HCT116 (cell line): ENCODE data around the gene CDH1. TPM values are rescaled to one million over a fixed set of nuclear protein-coding genes. Genes with fewer than 3 reads are reported as not detected.

ENCODE experiments used
- ATAC-seq: fragments of 200-7000 bp; cut with Tn5 transposase; 2 replicates; pipeline ENCODE4 v1.9.1; 2020; ENCODE audit warnings: mild to moderate bottlenecking, moderate library complexity
- BruUV-seq: library from RNA; stranded (reverse); fragments of 400-500 nt; replicated peaks from 2 replicates; lab custom pipeline; 2021; lab: Mats Ljungman, UMichigan
- CTCF ChIA-PET: fragments of 300-600 bp; sonication (Branson Sonifier 250); formaldehyde crosslinking; loops from one replicate; lab custom pipeline; 2021; ENCODE audit warnings: antibody characterized with exemption; lab: Charles Lee
- POLR2A ChIA-PET: fragments of 300-600, 350-600 bp; sonication (Branson Sonifier 250); formaldehyde crosslinking; loops from one replicate; lab custom pipeline; 2021; ENCODE audit warnings: antibody characterized with exemption; lab: Charles Lee
- RAD21 ChIA-PET, 2 experiments: fragments of 300-600 bp; sonication (Branson Sonifier 250); formaldehyde crosslinking; loops; one replicate each; lab custom pipeline; 2023; ENCODE audit warnings: low total read pairs in 2 of 2; ENCODE audit not compliant: uncharacterized antibody in 2 of 2, unreplicated experiment in 2 of 2, low non-redundant PET in 1 of 2; lab: Charles Lee
- DNase-seq: peaks from one replicate; pipeline ENCODE4 v3.0.0-alpha.2; 2010; ENCODE audit warnings: low read depth, low spot score
- H2AFZ ChIP-seq: fragments of 200-600 bp; shearing (Covaris generic), sonication (generic); 2 replicates; pipeline ENCODE4 v1.6.1; 2017; ENCODE audit warnings: low read depth, mixed run types, mixed read lengths, antibody characterized with exemption, low read length; ENCODE audit not compliant: poor library complexity, severe bottlenecking
- H3K27ac ChIP-seq: 2 replicates; pipeline ENCODE4 v1.5.1; 2012; ENCODE audit warnings: low read depth, low read length
- H3K27me3 ChIP-seq: fragments of 200-600 bp; sonication (generic); 2 replicates; pipeline ENCODE4 v1.6.1; 2016; ENCODE audit warnings: mixed run types, low read length, mixed read lengths; ENCODE audit not compliant: insufficient read depth
- H3K36me3 ChIP-seq, 2 experiments: fragments of 200-500 bp in 1 of 2; fragments of 200-600 bp in 1 of 2; sonication (Bioruptor generic) in 1 of 2; sonication (generic) in 1 of 2; 2 replicates each; pipeline versions ENCODE4 v1.5.1 to v1.6.1; 2014 to 2016; ENCODE audit warnings: low read length in 2 of 2, inconsistent platforms in 1 of 2, mixed read lengths in 1 of 2, mixed run types in 1 of 2; ENCODE audit not compliant: insufficient read depth in 2 of 2, control insufficient read depth in 1 of 2
- H3K4me1 ChIP-seq, 2 experiments: fragments of 200-600 bp in 1 of 2; sonication (generic) in 1 of 2; 2 replicates each; pipeline versions ENCODE4 v1.5.1 to v1.6.1; 2012 to 2017; ENCODE audit warnings: low read length in 2 of 2, inconsistent platforms in 1 of 2, mild to moderate bottlenecking in 1 of 2, mixed read lengths in 1 of 2, mixed run types in 1 of 2, moderate library complexity in 1 of 2; ENCODE audit not compliant: insufficient read depth in 2 of 2, control insufficient read depth in 1 of 2
- H3K4me2 ChIP-seq: fragments of 200-600 bp; sonication (generic); 2 replicates; pipeline ENCODE4 v1.6.1; 2017; ENCODE audit warnings: mixed run types, low read length, mixed read lengths
- H3K4me3 ChIP-seq, 2 experiments: fragments of 200-600 bp in 1 of 2; sonication (generic) in 1 of 2; replicated peaks in 1 of 2; 2 replicates each; pipeline ENCODE4 v1.5.1; 2011 to 2016; ENCODE audit warnings: low read length in 2 of 2, control low read depth in 1 of 2, low read depth in 1 of 2, mild to moderate bottlenecking in 1 of 2, mixed read lengths in 1 of 2, mixed run types in 1 of 2
- H3K79me2 ChIP-seq: fragments of 200-600 bp; sonication (generic); 2 replicates; pipeline ENCODE4 v1.6.1; 2017; ENCODE audit warnings: mild to moderate bottlenecking, mixed run types, low read length, moderate library complexity, mixed read lengths; ENCODE audit not compliant: insufficient read depth
- H3K9ac ChIP-seq: fragments of 200-600 bp; sonication (generic); 2 replicates; pipeline ENCODE4 v1.6.1; 2016; ENCODE audit warnings: low read length, mixed read lengths
- H3K9me2 ChIP-seq: fragments of 200-600 bp; sonication (generic), shearing (Covaris generic); 2 replicates; pipeline ENCODE4 v1.6.1; 2017; ENCODE audit warnings: mixed run types, mild to moderate bottlenecking, moderate library complexity; ENCODE audit not compliant: insufficient read depth
- H3K9me3 ChIP-seq, 2 experiments: fragments of 200-500 bp in 1 of 2; fragments of 200-600 bp in 1 of 2; sonication (Bioruptor generic) in 1 of 2; sonication (generic) in 1 of 2; 2 replicates each; pipeline ENCODE4 v1.6.1; 2014 to 2017; ENCODE audit warnings: low read length in 2 of 2, mixed read lengths in 2 of 2, inconsistent platforms in 1 of 2, low read depth in 1 of 2, mild to moderate bottlenecking in 1 of 2, mixed run types in 1 of 2, moderate library complexity in 1 of 2; ENCODE audit not compliant: control insufficient read depth in 1 of 2, insufficient read depth in 1 of 2
- H4K20me1 ChIP-seq: fragments of 200-600 bp; sonication (generic), shearing (Covaris generic); 2 replicates; pipeline ENCODE4 v1.6.1; 2017; ENCODE audit warnings: mixed run types, mild to moderate bottlenecking, moderate library complexity; ENCODE audit not compliant: insufficient read depth
- ATF3 ChIP-seq: IDR thresholded peaks from 2 replicates; pipeline ENCODE4 v1.6.1; 2012
- CBX3 ChIP-seq: IDR thresholded peaks from 2 replicates; pipeline ENCODE4 v1.6.1; 2012; ENCODE audit warnings: low read depth
- EGR1 ChIP-seq: IDR thresholded peaks from 2 replicates; pipeline ENCODE4 v1.6.1; 2012; ENCODE audit warnings: low read depth
- JUND ChIP-seq: IDR thresholded peaks from 2 replicates; pipeline ENCODE4 v1.6.1; 2012
- REST ChIP-seq: IDR thresholded peaks from 2 replicates; pipeline ENCODE4 v1.6.1; 2012; ENCODE audit warnings: low read depth
- SRF ChIP-seq: IDR thresholded peaks from 2 replicates; pipeline ENCODE4 v1.6.1; 2012; ENCODE audit warnings: low read depth
- intact Hi-C: fragments of 100-400 bp; cut with micrococcal nuclease; formaldehyde crosslinking; loops from 2 replicates; pipeline ENCODE4 v1.10.0; 2022
- total RNA-seq: library from RNA; stranded (reverse); gene quantifications from one replicate; pipeline ENCODE4 v1.2.1, GENCODE V29; 2021; ENCODE audit not compliant: unreplicated experiment

CDH1 gene
- total RNA-seq, 1 experiment from 2014 or later, result 73.2 TPM

- ChIA-PET RAD21 (no interaction called here), POLR2A (no interaction called here), CTCF (no interaction called here)
- H3K27ac ChIP-seq, result no peak overlapping the region
- intact Hi-C loops, result no loop called here
- DNase-seq, result no peak
- TF ChIP-seq SRF (no peak), REST (no peak), EGR1 (no peak), ATF3 (no peak), JUND (no peak), CBX3 (no peak)
- no peaks in the 10 kb centered on the region for H3K36me3 ChIP-seq
- BruUV-seq, result no TSS peak
- no peak overlapping the region for H3K9ac ChIP-seq
- H4K20me1 ChIP-seq, result no peaks in the 10 kb centered on the region; the same call in 1 of the 2 replicates
- H3K4me2 ChIP-seq, result no peak overlapping the region
- no peak for ATAC-seq
- peaks cover 7 to 14% of the 10 kb centered on the region in 2 experiments; a peak in 3 of 4 replicates for H3K4me1 ChIP-seq
- H3K4me3 ChIP-seq, result no peak overlapping the region
- no peaks in the 10 kb centered on the region for H3K79me2 ChIP-seq
- no peaks in the 10 kb centered on the region for H3K9me2 ChIP-seq
- H2AFZ ChIP-seq, result no peak overlapping the region
- no peaks in the 10 kb centered on the region for H3K9me3 ChIP-seq
- no peaks in the 10 kb centered on the region for H3K27me3 ChIP-seq
These were observed 17.1 kb upstream of the CDH1 start for GRCh38 chr16:68719993-68720489.
